WI38 (cell line): ENCODE measurements around the gene OMG.

Experiments used
- H3K4me3 ChIP-seq: 2 replicates; pipeline ENCODE4 v1.5.1; 2011; ENCODE audit warnings: low read depth, mild to moderate bottlenecking, control low read depth, low read length
- TF ChIP-seq, protein P1 (sequence below): IDR thresholded peaks from 2 replicates; pipeline ENCODE4 v1.5.1; 2012; ENCODE audit warnings: low read depth, mild to moderate bottlenecking, control low read depth, low read length

OMG gene

DNA sequence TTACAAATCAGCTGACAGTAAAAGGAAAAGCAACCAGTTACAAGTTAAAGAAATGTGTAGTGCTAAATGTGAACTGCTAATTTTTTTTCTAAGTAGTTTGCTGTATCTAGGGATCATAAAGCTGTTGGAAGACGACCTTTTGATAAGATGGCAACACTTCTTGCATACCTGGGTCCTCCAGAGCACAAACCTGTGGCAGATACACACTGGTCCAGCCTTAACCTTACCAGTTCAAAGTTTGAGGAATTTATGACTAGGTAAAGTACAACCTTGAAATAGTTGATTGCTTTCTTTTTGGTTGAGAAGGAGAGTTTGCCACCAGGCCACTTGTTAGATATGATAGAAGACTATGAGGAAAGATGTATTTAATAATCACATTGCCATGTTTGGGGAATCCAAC, 35.4 kb downstream of the OMG start:
- H3K4me3 ChIP-seq: no peak overlapping the region
- TF ChIP-seq, protein P1, sequence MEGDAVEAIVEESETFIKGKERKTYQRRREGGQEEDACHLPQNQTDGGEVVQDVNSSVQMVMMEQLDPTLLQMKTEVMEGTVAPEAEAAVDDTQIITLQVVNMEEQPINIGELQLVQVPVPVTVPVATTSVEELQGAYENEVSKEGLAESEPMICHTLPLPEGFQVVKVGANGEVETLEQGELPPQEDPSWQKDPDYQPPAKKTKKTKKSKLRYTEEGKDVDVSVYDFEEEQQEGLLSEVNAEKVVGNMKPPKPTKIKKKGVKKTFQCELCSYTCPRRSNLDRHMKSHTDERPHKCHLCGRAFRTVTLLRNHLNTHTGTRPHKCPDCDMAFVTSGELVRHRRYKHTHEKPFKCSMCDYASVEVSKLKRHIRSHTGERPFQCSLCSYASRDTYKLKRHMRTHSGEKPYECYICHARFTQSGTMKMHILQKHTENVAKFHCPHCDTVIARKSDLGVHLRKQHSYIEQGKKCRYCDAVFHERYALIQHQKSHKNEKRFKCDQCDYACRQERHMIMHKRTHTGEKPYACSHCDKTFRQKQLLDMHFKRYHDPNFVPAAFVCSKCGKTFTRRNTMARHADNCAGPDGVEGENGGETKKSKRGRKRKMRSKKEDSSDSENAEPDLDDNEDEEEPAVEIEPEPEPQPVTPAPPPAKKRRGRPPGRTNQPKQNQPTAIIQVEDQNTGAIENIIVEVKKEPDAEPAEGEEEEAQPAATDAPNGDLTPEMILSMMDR: no peak

DNA sequence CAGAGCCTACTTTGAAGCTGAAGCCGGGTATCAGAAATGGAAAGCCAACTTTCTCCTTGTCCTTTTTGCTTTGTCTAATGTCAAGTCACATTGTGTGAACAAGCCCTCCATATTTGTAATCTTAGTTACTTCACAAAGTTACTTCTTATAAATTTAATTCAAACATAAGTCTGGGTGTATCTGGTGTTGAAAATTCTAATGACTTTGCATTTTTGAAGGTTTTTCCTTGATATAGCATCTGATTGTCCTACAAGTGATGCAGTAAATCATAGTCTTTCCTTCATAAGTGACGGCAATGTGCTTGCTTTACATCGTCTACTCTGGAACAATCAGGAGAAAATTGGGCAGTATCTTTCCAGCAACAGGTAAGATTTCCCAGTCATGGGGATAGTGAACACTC, 36.9 kb downstream of the OMG start:
- no peak overlapping the region for H3K4me3 ChIP-seq
- TF ChIP-seq, protein P1: no peak

DNA sequence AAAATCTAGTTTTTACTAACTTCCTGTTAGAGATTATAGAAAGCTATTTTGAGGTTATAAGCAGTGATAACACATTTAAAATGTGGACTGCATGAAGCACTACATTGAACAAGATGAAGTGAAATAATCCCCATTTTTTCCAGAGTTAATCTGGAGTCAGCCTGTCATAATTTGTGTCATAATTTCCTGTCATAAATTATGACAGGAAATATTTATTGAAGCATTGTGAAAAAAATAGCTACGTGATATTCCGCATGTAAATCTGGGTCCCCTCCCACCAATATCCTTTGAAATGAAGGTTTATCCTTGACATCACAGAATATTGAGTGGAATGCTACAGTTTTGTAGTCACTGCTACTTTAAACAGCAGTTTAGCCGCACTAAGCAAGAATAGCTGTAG, 40.1 kb downstream of the OMG start:
- no peak overlapping the region for H3K4me3 ChIP-seq

DNA sequence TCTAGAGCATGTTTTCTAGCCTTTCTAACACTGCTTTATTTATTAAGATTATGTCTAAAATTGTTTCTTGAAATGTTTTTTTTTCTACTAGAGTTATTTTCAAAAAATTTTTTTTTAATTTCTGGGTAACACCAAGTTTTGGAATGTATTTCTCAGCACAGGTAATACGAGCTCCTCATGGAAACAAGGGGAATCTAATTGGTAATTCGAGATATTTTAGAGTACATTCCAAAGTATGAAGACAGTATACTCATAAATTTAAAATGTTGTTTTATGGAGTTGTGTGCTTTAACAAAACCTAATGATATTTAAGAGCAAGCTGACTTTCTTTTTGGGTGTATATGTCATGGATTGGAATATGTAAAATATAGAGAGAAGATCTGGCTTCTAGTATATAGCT, 42.4 kb downstream of the OMG start:
- TF ChIP-seq, protein P1: no peak
- no peak overlapping the region for H3K4me3 ChIP-seq

More for the DNA sequence above, 40.1 kb downstream of the OMG start:
- TF ChIP-seq, protein P1: no peak

DNA sequence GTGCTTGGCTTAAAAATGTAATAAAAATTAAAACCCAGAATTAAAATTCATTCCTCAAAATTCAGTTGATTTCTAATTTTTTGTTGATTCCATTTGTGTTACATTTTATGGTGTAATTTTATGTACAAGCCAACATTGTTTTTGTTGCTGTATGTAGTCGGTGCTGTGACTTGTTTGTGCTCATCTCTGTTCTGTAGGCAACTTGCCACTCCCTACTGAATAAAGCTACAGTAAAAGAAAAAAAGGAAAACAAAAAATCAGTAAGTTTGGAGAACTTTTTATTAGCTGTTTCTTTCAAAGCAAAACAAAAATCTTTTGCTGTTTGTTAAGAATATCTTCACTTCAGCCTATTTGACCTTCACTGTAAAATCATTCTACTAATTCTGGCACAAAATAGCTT, 44.3 kb downstream of the OMG start:
- TF ChIP-seq, protein P1: no peak
- H3K4me3 ChIP-seq: no peak overlapping the region

DNA sequence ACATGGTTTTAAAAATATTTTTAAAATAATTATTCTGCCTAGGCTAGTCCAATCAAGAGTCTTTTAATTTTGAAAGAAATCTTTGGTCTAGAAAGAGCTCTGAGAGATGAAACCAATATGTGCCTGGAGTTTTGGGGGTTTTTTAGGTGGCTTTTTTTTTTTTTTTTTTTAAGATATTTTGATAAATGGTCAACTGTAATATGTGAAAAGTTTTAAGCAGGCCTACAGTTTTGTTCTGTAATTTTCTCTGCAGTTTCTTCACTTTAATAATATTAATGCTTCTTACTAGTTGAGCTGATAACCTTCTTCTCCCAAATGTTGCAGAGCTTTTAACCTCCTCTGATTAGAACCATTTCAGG, 45.1 kb downstream of the OMG start:
- no peak overlapping the region for H3K4me3 ChIP-seq
- TF ChIP-seq, protein P1: no peak

DNA sequence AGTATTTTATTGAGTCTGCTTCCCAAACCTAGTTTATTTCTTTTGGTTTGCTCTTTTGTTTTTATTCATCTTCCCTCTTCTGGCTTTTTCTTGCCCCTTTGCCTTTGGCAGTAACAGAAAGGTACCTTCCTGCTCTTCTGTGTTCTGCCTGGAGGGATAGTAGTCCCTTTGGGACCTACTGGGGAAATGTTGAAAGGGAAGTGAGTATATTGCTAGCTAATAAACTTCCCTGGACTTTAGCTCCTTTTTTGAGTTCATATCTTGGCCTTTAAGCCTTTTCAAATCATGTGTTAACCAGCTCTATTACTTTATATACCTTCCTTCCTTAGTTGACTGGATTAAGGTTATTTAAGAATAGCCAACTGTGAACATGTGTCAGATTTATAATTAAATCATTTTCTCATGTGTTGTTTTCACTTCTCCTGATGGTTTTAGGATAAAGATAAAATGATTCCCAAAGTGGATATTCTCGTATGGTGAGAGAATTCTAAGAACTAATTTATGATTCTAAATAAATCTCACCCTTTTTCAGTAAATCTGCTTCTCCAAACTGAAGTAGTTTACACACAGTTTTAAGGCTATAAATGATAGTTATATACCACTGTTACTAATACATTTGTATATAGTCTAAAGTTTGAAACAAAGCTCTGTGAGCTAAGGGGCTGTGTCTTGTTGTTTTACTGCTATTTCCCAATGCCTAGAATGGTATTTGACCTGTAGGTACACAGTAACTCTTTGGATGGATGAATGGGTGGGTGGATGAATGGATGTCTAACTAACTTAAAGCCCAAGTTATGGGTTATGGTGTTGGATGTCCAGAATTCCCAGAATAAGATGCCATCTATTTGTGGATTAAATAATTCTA, 45.7 kb downstream of the OMG start:
- TF ChIP-seq, protein P1: no peak

More for the DNA sequence above, 45.7 kb downstream of the OMG start:
- H3K4me3 ChIP-seq: no peak overlapping the region
